ENCODE results near the gene SH3D19.
"Not testable (repeated sequence)": the region's sequence is repeated elsewhere in the genome, so short reads cannot be mapped to it uniquely, and the experiment has no call there.

Gene SH3D19

DNA sequence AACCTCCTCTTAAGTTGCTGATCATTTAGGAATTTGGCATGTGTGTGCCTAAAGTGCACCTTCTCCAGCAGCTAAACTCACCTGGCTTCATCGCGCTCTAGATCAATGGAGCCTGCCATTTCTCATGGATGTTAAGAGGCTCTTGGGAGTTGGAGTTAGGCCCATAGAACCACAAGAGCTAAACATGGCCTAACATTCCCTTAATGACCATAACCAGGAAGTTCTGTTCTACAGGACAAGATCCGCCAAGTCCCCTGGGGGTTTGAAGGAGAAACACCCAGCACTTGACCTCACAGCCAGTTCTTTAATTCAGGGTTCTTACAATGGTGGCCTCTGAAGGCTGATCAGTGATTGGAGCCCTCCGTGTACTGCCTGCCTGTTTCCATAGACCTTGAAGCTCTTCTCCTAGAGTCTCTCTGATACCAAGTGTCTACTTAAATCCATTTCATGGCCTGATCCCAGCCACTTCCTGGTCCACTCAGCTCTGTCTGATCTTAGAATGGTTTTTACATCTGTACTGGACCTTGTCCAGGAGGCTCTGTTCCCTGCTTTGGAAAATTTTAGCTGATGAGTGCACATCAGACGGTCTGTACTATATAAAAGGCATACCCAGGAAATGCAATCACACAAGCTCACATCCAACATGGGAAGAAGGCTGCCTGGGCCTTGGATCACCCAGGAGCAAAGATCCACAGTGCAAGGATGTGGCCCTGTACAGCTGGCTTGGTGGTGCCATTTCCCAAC lies 180.9 kb downstream of the SH3D19 start:
- Histone ChIP-seq H3K9me3 (ENCODE audit: control insufficient read depth, low read length) (no peaks in the 10 kb centered on the region), H3K4me3 (ENCODE audit: insufficient read depth, low read depth, low read length) (no peak overlapping the region), H3K27me3 (ENCODE audit: control insufficient read depth, insufficient read depth, low read length, poor library complexity, severe bottlenecking) (no peaks in the 10 kb centered on the region), H3K4me1 (ENCODE audit: control insufficient read depth, insufficient read depth, low read length) (no peaks in the 10 kb centered on the region), H3K27ac (ENCODE audit: insufficient read depth, low read depth, low read length, poor library complexity, severe bottlenecking) (no peak overlapping the region), H3K36me3 (ENCODE audit: control insufficient read depth, insufficient read depth, low read length) (no peaks in the 10 kb centered on the region)
- WGBS, 2 experiments, result 96 to 97% methylated on average over 5 of the region's 5 CpGs

DNA sequence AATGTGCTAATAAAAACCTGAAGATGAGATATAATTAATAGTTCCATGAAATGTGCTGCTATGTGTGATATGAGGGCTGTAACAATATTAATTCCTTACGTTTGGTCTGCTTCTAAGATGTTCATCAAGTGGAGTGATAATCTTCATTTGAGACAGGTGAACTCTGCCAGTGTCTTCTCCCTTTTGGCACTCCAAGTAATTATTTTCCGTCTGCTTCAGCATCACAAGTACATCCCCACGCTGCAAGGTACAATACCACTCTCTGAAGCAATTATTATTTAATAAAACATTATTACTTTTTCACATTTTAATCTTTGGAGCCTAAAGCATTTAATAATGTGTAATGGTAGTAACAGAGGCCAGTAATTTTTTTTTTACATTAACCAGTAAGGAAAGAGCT lies 181.6 kb downstream of the SH3D19 start:
- H3K9me3 ChIP-seq (ENCODE audit: control insufficient read depth, low read length), result no peaks in the 10 kb centered on the region
- no peaks in the 10 kb centered on the region for H3K27me3 ChIP-seq (ENCODE audit: control insufficient read depth, insufficient read depth, low read length, poor library complexity, severe bottlenecking)
- no peak overlapping the region for H3K27ac ChIP-seq (ENCODE audit: insufficient read depth, low read depth, low read length, poor library complexity, severe bottlenecking)
- no peak overlapping the region for H3K4me3 ChIP-seq (ENCODE audit: insufficient read depth, low read depth, low read length)
- no peaks in the 10 kb centered on the region for H3K4me1 ChIP-seq (ENCODE audit: control insufficient read depth, insufficient read depth, low read length)
- no peaks in the 10 kb centered on the region for H3K36me3 ChIP-seq (ENCODE audit: control insufficient read depth, insufficient read depth, low read length)
- 94 to 100% methylated on average over 2 to 3 of the region's 3 CpGs for WGBS, 2 experiments

DNA sequence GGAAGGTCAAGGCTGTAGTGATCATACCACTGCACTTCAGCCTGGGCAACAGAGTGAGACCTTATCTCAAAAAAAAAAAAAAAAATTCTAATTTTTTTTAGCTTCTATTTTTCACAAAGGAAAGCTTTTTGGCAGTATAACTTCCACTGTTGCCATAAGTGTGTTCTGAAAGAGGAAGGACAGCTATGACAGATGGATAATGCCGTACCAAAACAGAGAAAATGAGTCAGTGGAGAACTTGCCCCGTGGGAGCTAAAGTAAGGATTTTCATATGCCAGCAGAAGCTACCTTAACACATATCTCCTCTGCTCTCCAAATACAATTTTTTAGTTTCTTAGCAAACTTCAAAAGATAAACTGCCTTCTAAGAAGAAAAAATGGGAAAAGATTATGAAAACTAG lies 182.2 kb downstream of the SH3D19 start:
- H3K27me3 ChIP-seq (ENCODE audit: control insufficient read depth, insufficient read depth, low read length, poor library complexity, severe bottlenecking), result no peaks in the 10 kb centered on the region
- no peak overlapping the region for H3K4me3 ChIP-seq (ENCODE audit: insufficient read depth, low read depth, low read length)
- 95 to 100% methylated on average over 2 of the region's 2 CpGs for WGBS, 2 experiments
- H3K27ac ChIP-seq (ENCODE audit: insufficient read depth, low read depth, low read length, poor library complexity, severe bottlenecking), result no peak overlapping the region
- H3K4me1 ChIP-seq (ENCODE audit: control insufficient read depth, insufficient read depth, low read length), result no peaks in the 10 kb centered on the region
- no peaks in the 10 kb centered on the region for H3K9me3 ChIP-seq (ENCODE audit: control insufficient read depth, low read length)
- H3K36me3 ChIP-seq (ENCODE audit: control insufficient read depth, insufficient read depth, low read length), result no peaks in the 10 kb centered on the region

DNA sequence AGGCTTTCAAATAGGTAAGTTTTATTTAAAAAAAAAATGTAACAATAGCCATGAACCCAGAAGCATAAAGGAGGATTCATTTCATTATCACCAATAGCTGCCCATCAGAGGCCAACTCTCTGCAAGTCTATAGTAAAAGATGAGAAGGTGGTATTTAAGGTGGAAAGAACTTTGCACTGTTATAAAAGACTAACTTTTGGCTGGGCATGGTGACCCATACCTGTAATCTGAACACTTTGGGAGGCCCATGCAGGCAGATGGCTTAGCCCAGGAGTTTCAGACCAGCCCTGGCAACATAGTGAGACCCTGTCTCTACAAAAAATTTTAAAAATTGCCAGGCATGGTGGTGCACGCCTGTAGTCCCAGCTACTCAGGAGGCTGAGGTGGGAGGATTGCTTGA lies 182.6 kb downstream of the SH3D19 start:
- Histone ChIP-seq H3K4me3 (ENCODE audit: insufficient read depth, low read depth, low read length) (no peak overlapping the region), H3K27ac (ENCODE audit: insufficient read depth, low read depth, low read length, poor library complexity, severe bottlenecking) (no peak overlapping the region), H3K9me3 (ENCODE audit: control insufficient read depth, low read length) (no peaks in the 10 kb centered on the region), H3K4me1 (ENCODE audit: control insufficient read depth, insufficient read depth, low read length) (no peaks in the 10 kb centered on the region), H3K27me3 (ENCODE audit: control insufficient read depth, insufficient read depth, low read length, poor library complexity, severe bottlenecking) (no peaks in the 10 kb centered on the region), H3K36me3 (ENCODE audit: control insufficient read depth, insufficient read depth, low read length) (no peaks in the 10 kb centered on the region)
- 90 to 98% methylated on average over 1 of the region's 1 CpG for WGBS, 2 experiments

DNA sequence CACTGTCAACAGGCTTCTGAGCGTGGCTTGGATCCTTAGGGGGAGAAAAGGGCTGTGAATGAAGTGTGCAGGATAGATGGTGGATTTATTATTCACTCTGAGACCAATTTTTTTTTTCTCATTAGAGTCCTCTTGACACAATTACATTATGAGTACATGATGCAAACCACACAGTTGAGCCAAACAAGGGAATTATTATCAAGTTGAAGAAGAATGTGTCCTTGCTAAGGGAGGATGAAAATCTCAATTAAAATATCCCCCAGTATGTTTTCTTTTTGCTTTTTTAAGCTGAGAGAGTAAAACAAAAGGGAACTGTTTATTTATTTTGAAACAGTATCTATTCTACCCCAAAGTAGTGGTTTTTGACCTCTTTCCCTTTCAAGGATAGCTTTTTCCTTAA lies 185.6 kb downstream of the SH3D19 start:
- no peak overlapping the region for H3K27ac ChIP-seq (ENCODE audit: insufficient read depth, low read depth, low read length, poor library complexity, severe bottlenecking)
- H3K27me3 ChIP-seq (ENCODE audit: control insufficient read depth, insufficient read depth, low read length, poor library complexity, severe bottlenecking), result no peaks in the 10 kb centered on the region
- H3K9me3 ChIP-seq (ENCODE audit: control insufficient read depth, low read length), result no peaks in the 10 kb centered on the region
- 100% methylated on average over 1 of the region's 1 CpG for WGBS, 2 experiments
- no peak overlapping the region for H3K4me3 ChIP-seq (ENCODE audit: insufficient read depth, low read depth, low read length)
- no peaks in the 10 kb centered on the region for H3K4me1 ChIP-seq (ENCODE audit: control insufficient read depth, insufficient read depth, low read length)
- no peaks in the 10 kb centered on the region for H3K36me3 ChIP-seq (ENCODE audit: control insufficient read depth, insufficient read depth, low read length)

DNA sequence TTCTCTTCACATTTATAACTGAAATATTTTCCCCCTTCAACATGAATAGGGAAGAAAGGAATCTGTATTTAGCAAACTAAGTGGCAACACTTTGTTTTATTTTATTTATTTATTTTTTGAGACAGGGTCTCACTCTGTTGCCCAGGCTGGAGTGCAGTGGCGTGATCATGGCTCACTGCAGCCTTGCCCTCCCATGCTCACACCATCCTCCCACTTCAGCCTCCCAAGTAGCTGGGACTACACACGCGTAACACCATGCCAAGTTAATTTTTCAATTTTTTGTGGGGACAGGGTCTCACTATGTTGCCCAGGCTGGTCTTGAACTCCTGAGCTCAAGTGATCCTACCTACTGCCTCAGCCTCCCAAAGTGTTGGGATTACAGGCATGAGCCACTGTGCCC lies 189.4 kb downstream of the SH3D19 start:
- not testable (repeated sequence) for H3K9me3 ChIP-seq (ENCODE audit: control insufficient read depth, low read length); H3K27me3 ChIP-seq (ENCODE audit: control insufficient read depth, insufficient read depth, low read length, poor library complexity, severe bottlenecking); H3K4me1 ChIP-seq (ENCODE audit: control insufficient read depth, insufficient read depth, low read length); H3K4me3 ChIP-seq (ENCODE audit: insufficient read depth, low read depth, low read length); H3K36me3 ChIP-seq (ENCODE audit: control insufficient read depth, insufficient read depth, low read length); H3K27ac ChIP-seq (ENCODE audit: insufficient read depth, low read depth, low read length, poor library complexity, severe bottlenecking)
- WGBS, 2 experiments, result 92% methylated on average over 3 of the region's 3 CpGs

DNA sequence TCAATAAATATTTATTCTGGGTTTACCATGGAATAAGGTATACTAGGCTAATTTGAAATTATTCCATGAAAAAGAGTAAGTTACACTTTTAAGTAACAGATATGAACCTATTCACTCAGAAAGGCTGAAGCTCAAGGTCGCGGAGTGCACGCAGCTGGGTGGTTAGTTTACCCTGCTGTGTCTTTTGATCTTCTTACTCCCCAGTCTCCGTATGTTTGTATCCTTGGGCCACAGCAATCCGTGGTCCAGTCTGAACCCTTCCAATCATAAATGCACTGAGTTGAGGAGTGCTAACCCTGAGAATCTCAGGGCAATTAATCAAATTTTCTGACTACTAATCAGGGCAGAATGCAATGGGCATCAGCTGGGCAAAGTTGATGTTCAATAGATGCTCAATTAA lies 192.1 kb downstream of the SH3D19 start:
- Histone ChIP-seq H3K27me3 (ENCODE audit: control insufficient read depth, insufficient read depth, low read length, poor library complexity, severe bottlenecking) (no peaks in the 10 kb centered on the region), H3K9me3 (ENCODE audit: control insufficient read depth, low read length) (no peaks in the 10 kb centered on the region), H3K27ac (ENCODE audit: insufficient read depth, low read depth, low read length, poor library complexity, severe bottlenecking) (no peak overlapping the region), H3K4me1 (ENCODE audit: control insufficient read depth, insufficient read depth, low read length) (no peaks in the 10 kb centered on the region), H3K36me3 (ENCODE audit: control insufficient read depth, insufficient read depth, low read length) (peaks cover 3% of the 10 kb centered on the region), H3K4me3 (ENCODE audit: insufficient read depth, low read depth, low read length) (no peak overlapping the region)
- WGBS, 2 experiments, result 96 to 97% methylated on average over 5 of the region's 5 CpGs

DNA sequence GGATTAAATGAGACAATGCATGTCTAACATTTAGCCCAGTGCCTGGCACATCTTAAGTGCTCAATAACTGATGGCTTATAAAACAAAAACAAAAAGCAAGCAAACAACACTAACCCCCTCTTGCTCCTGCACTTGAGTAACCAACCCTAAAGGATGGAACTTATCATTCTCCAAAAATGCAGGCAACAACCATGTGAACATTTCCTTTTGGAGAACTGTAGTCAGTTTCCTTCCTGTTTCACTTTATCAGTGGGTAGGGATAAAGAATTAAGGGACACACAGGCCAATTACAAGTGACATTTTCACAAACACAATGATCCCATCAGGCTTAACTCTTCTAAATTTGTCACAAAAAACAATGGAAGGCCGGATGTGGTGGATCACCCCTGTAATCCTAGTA lies 195.6 kb downstream of the SH3D19 start:
- Histone ChIP-seq H3K27me3 (ENCODE audit: control insufficient read depth, insufficient read depth, low read length, poor library complexity, severe bottlenecking) (no peaks in the 10 kb centered on the region), H3K27ac (ENCODE audit: insufficient read depth, low read depth, low read length, poor library complexity, severe bottlenecking) (no peak overlapping the region), H3K4me1 (ENCODE audit: control insufficient read depth, insufficient read depth, low read length) (no peaks in the 10 kb centered on the region), H3K36me3 (ENCODE audit: control insufficient read depth, insufficient read depth, low read length) (peaks cover 14% of the 10 kb centered on the region), H3K4me3 (ENCODE audit: insufficient read depth, low read depth, low read length) (no peak overlapping the region), H3K9me3 (ENCODE audit: control insufficient read depth, low read length) (no peaks in the 10 kb centered on the region)
- WGBS, 2 experiments, result 67 to 92% methylated on average over 1 of the region's 1 CpG

DNA sequence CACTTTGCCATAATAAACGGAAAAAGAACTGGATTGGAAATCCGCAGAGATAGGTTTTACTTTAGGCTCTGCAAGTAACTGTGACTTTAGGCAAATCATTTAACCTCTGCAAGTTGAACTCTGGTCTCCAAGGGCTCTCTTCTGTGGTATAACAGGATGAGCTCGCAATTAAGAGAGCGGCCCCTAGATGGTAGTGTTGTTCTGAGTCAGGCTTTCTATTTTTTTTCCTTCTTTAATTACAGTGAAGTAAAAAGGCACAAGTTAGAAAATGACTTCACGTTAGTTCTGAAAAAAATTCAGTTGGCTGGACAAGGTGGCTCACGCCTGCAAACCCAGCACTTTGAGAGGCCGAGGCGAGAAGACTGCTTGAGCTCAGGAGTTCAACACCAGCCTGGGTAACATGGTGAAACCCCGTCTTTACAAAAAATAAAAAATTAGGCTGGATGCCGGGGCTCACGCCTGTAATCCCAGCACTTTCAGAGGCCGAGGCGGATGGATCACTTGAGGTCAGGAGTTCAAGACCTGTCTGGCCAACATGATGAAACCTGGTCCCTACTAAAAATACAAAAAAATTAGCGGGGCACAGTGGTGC lies 207.9 kb downstream of the SH3D19 start:
- no peaks in the 10 kb centered on the region for H3K27me3 ChIP-seq (ENCODE audit: control insufficient read depth, insufficient read depth, low read length, poor library complexity, severe bottlenecking)
- WGBS, 2 experiments, result 54 to 55% methylated on average over 14 of the region's 14 CpGs
- no peak overlapping the region for H3K27ac ChIP-seq (ENCODE audit: insufficient read depth, low read depth, low read length, poor library complexity, severe bottlenecking)
- no peaks in the 10 kb centered on the region for H3K9me3 ChIP-seq (ENCODE audit: control insufficient read depth, low read length)
- H3K36me3 ChIP-seq (ENCODE audit: control insufficient read depth, insufficient read depth, low read length), result no peaks in the 10 kb centered on the region
- H3K4me1 ChIP-seq (ENCODE audit: control insufficient read depth, insufficient read depth, low read length), result no peaks in the 10 kb centered on the region
- H3K4me3 ChIP-seq (ENCODE audit: insufficient read depth, low read depth, low read length), result no peak overlapping the region

DNA sequence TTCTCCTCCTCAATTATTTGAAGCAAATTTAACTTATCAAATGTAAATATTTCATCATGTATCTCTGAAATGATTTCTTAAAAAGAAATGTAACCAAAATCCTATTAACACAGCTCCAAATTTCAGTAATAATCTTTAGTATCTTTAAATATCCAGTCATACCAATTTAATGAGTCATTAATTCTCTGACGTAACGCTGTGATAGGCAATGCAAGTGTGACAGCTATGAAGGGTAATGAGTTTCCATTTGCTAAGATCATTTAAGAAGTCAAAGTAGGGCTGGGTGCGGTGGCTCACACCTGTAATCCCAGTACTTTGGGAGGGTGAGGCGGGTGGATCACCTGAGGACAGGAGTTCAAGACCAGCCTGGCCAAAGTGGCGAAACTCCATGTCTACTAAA lies 210.4 kb downstream of the SH3D19 start:
- no peaks in the 10 kb centered on the region for H3K9me3 ChIP-seq (ENCODE audit: control insufficient read depth, low read length)
- no peak overlapping the region for H3K27ac ChIP-seq (ENCODE audit: insufficient read depth, low read depth, low read length, poor library complexity, severe bottlenecking)
- 92 to 93% methylated on average over 5 of the region's 5 CpGs for WGBS, 2 experiments
- H3K36me3 ChIP-seq (ENCODE audit: control insufficient read depth, insufficient read depth, low read length), result peaks cover 4% of the 10 kb centered on the region
- no peak overlapping the region for H3K4me3 ChIP-seq (ENCODE audit: insufficient read depth, low read depth, low read length)
- no peaks in the 10 kb centered on the region for H3K27me3 ChIP-seq (ENCODE audit: control insufficient read depth, insufficient read depth, low read length, poor library complexity, severe bottlenecking)
- H3K4me1 ChIP-seq (ENCODE audit: control insufficient read depth, insufficient read depth, low read length), result no peaks in the 10 kb centered on the region

All from ectodermal cell (in vitro differentiated cells).